Glutamatergic neuron (in vitro differentiated cells): Measurements from ENCODE around the gene ZNF549. TPM values are rescaled to one million over a fixed set of nuclear protein-coding genes. Genes with fewer than 3 reads are reported as not detected.
"Not testable (repeated sequence)": the region's sequence is repeated elsewhere in the genome, so short reads cannot be mapped to it uniquely, and the experiment has no call there.

Experiments
- DNase-seq: peaks from one replicate; pipeline ENCODE4 v3.0.0; 2022
- H3K27ac Mint-ChIP-seq: one replicate; pipeline ENCODE4 v1.8.0; 2020; ENCODE audit warnings: mild to moderate bottlenecking, mixed read lengths, inconsistent platforms; ENCODE audit not compliant: unreplicated experiment
- H3K27me3 Mint-ChIP-seq: one replicate; pipeline ENCODE4 v1.8.0; 2020; ENCODE audit warnings: mild to moderate bottlenecking, moderate library complexity, mixed read lengths, inconsistent platforms; ENCODE audit not compliant: unreplicated experiment
- H3K36me3 Mint-ChIP-seq: one replicate; pipeline ENCODE4 v1.8.0; 2020; ENCODE audit warnings: mild to moderate bottlenecking, mixed read lengths, inconsistent platforms; ENCODE audit not compliant: unreplicated experiment
- H3K4me1 Mint-ChIP-seq: one replicate; pipeline ENCODE4 v1.8.0; 2020; ENCODE audit warnings: mild to moderate bottlenecking, low read depth, mixed read lengths, inconsistent platforms; ENCODE audit not compliant: unreplicated experiment
- H3K4me3 Mint-ChIP-seq: one replicate; pipeline ENCODE4 v1.8.0; 2020; ENCODE audit warnings: mild to moderate bottlenecking, mixed read lengths, inconsistent platforms; ENCODE audit not compliant: unreplicated experiment
- H3K9me3 Mint-ChIP-seq: one replicate; pipeline ENCODE4 v1.8.0; 2020; ENCODE audit warnings: mild to moderate bottlenecking, moderate library complexity, mixed read lengths, inconsistent platforms; ENCODE audit not compliant: unreplicated experiment
- long read RNA-seq: library from polyadenylated mRNA; unstranded; transcript quantifications from one replicate; pipeline ENCODE4 v2.0.0, GENCODE V29; 2020; ENCODE audit not compliant: unreplicated experiment
- total RNA-seq: library from RNA; stranded (reverse); fragmentation: NEBNext Ultra II Directional; extraction: Animal tissue kit (Norgen Biotek cat#: 25700); gene quantifications from one replicate; pipeline ENCODE4 v1.2.1, GENCODE V29; 2021; ENCODE audit not compliant: unreplicated experiment
- TF ChIP-seq, protein P1 (sequence below): fragments of 200-600 bp; sonication (generic); IDR thresholded peaks from one replicate; pipeline ENCODE4 v1.5.0; 2021; ENCODE audit not compliant: partially characterized antibody, unreplicated experiment

ZNF549 gene
- total RNA-seq: 10.8 TPM
- long read RNA-seq, partial matches to known transcripts: 1 of 2 reads
- long read RNA-seq, other reads (novel, unspliced or antisense): 1 of 2 reads

- Mint-ChIP-seq H3K4me1 (peaks cover 8% of the 10 kb centered on the region), H3K9me3 (peaks cover 7% of the 10 kb centered on the region)
- TF ChIP-seq, protein P1, sequence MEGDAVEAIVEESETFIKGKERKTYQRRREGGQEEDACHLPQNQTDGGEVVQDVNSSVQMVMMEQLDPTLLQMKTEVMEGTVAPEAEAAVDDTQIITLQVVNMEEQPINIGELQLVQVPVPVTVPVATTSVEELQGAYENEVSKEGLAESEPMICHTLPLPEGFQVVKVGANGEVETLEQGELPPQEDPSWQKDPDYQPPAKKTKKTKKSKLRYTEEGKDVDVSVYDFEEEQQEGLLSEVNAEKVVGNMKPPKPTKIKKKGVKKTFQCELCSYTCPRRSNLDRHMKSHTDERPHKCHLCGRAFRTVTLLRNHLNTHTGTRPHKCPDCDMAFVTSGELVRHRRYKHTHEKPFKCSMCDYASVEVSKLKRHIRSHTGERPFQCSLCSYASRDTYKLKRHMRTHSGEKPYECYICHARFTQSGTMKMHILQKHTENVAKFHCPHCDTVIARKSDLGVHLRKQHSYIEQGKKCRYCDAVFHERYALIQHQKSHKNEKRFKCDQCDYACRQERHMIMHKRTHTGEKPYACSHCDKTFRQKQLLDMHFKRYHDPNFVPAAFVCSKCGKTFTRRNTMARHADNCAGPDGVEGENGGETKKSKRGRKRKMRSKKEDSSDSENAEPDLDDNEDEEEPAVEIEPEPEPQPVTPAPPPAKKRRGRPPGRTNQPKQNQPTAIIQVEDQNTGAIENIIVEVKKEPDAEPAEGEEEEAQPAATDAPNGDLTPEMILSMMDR: no peak
Observed at GRCh38 chr19:57527136-57527881, at the start of gene ZNF549. TSS of gene ZNF549 (plus strand) at chr19:57527356. CDS start at chr19:57527574, 218 bp downstream.

GRCh38 chr19:57487477-57488298 is 39.5 kb upstream of the ZNF549 start, which contains the start of gene ZNF419:
TSS of gene ZNF419 (plus strand) at chr19:57487750. CDS start at chr19:57487951, 201 bp downstream.
- peak; percentile 91 for DNase-seq
- H3K36me3 Mint-ChIP-seq: peaks cover 19% of the 10 kb centered on the region
- not testable (repeated sequence) for H3K4me1 Mint-ChIP-seq, H3K9me3 Mint-ChIP-seq, H3K27me3 Mint-ChIP-seq
- peak within 1 kb of the TSS; percentile 93 for H3K4me3 Mint-ChIP-seq
- peak within 1 kb of the TSS; percentile 48 for H3K27ac Mint-ChIP-seq

More at GRCh38 chr19:57527136-57527881, at the start of gene ZNF549:
- H3K27ac Mint-ChIP-seq: peak within 1 kb of the TSS; percentile 43
- peak within 1 kb of the TSS; percentile 88 for H3K4me3 Mint-ChIP-seq
- H3K27me3 Mint-ChIP-seq: peaks cover 2% of the 10 kb centered on the region
- peak; percentile 91 for DNase-seq
- H3K36me3 Mint-ChIP-seq: peaks cover 8% of the 10 kb centered on the region

GRCh38 chr19:57488299-57488644 is 38.9 kb upstream of the ZNF549 start:
- H3K4me3 Mint-ChIP-seq: peak overlapping the region; percentile 93

DNA sequence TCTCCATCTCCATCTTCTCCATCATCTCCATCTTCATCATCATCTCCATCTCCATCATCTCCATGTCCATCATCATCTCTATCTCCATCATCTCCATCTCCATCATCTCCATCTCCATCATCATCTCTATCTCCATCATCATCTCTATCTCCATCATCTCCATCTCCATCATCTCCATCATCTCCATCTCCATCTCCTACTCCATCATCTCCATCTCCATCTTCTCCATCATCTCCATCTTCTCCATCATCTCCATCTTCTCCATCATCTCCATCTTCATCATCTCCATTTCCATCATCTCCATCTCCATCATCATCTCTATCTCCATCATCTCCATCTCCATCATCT is 27.9 kb upstream of the ZNF549 start:
- H3K9me3 Mint-ChIP-seq: peaks cover 11% of the 10 kb centered on the region
- H3K36me3 Mint-ChIP-seq: peaks cover 30% of the 10 kb centered on the region
- peak overlapping the region; percentile 74 for H3K4me3 Mint-ChIP-seq
- H3K4me1 Mint-ChIP-seq, H3K27ac Mint-ChIP-seq, H3K27me3 Mint-ChIP-seq, DNase-seq: not testable (repeated sequence)

More at GRCh38 chr19:57488299-57488644, 38.9 kb upstream of the ZNF549 start:
- H3K27me3 Mint-ChIP-seq, H3K4me1 Mint-ChIP-seq, DNase-seq, H3K27ac Mint-ChIP-seq, H3K9me3 Mint-ChIP-seq: not testable (repeated sequence)
- H3K36me3 Mint-ChIP-seq: peaks cover 22% of the 10 kb centered on the region

- H3K4me1 Mint-ChIP-seq, H3K27me3 Mint-ChIP-seq, H3K9me3 Mint-ChIP-seq: not testable (repeated sequence)
- Mint-ChIP-seq H3K36me3 (peaks cover 30% of the 10 kb centered on the region), H3K27ac (peak within 1 kb of the TSS; percentile 40), H3K4me3 (peak within 1 kb of the TSS; percentile 92)
- peak; percentile 98 for DNase-seq
Observed at GRCh38 chr19:57499680-57500395, 27.3 kb upstream of the ZNF549 start, which contains the start of gene ZNF773. TSS of gene ZNF773 (plus strand) at chr19:57499938. CDS start at chr19:57500081, 143 bp downstream.

DNA sequence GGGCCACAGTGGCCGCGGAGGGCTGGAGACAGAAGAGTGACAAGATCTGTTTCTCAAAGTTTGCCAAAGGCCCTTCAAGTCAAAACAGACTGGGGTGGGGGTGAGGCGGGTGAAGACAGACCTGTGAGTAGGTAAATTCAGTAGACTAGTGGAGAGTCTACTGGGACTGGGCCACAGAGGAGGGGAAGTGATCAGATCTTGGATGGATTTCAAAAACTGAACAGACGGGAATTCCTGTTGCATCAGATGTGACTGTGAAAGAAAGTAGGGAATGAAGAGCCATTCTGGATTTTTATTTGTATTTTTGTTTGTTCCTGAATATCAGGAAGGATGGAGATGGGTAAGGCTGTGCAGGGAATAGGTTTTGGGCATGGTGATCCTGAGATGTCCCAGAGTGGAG is 26.8 kb upstream of the ZNF549 start:
- not testable (repeated sequence) for H3K9me3 Mint-ChIP-seq, H3K27me3 Mint-ChIP-seq, H3K4me1 Mint-ChIP-seq, DNase-seq
- H3K36me3 Mint-ChIP-seq: peaks cover 33% of the 10 kb centered on the region
- H3K4me3 Mint-ChIP-seq: peak overlapping the region; percentile 92
- H3K27ac Mint-ChIP-seq: peak overlapping the region; percentile 40

DNA sequence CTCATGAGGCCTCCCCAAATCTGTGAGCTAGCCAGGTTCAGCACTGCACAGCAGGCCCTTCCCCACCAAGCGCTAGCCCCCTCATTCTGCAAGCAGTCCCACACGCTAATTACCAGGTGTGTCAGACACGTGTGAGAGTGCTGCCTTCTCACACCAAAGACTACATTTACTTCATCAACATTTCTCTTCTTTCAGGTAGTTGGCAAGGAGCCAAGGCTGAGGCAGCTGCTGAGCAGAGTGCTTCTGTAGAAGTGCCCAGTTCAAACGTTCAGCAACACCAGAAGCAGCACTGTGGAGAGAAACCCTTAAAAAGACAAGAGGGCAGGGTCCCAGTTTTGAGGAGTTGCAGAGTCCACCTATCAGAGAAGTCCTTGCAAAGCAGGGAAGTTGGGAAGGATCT is 21.0 kb upstream of the ZNF549 start:
- Mint-ChIP-seq H3K27me3 (peaks cover 10% of the 10 kb centered on the region), H3K4me1 (no peaks in the 10 kb centered on the region), H3K36me3 (peaks cover 39% of the 10 kb centered on the region), H3K4me3 (no peak overlapping the region), H3K9me3 (peaks cover 3% of the 10 kb centered on the region), H3K27ac (no peak overlapping the region)
- no peak for DNase-seq
- TF ChIP-seq, protein P1: no peak
